Karpas-422 (cell line): Measurements from ENCODE around the gene MAP3K13. TPM values are rescaled to one million over a fixed set of nuclear protein-coding genes. Genes with fewer than 3 reads are reported as not detected.
A peak's percentile ranks its signal among the peaks of the same experiment; 100 is the strongest.

ENCODE experiments used
- DNase-seq: peaks from one replicate; pipeline ENCODE4 v3.0.0-alpha.2; 2015
- H2AFZ ChIP-seq: fragments of 200-600 bp; sonication (generic); 2 replicates; pipeline ENCODE4 v1.6.1; 2014; ENCODE audit warnings: antibody characterized with exemption, low read length, mixed read lengths
- H3K27ac ChIP-seq: fragments of 200-600 bp; sonication (generic); 2 replicates; pipeline ENCODE4 v1.5.1; 2014; ENCODE audit warnings: mild to moderate bottlenecking, low read length, moderate library complexity
- H3K27me3 ChIP-seq: fragments of 200-600 bp; sonication (generic); 2 replicates; pipeline ENCODE4 v1.6.1; 2014; ENCODE audit warnings: low read length, mixed read lengths
- H3K36me3 ChIP-seq: fragments of 200-600 bp; sonication (generic); 2 replicates; pipeline ENCODE4 v1.6.1; 2014; ENCODE audit warnings: low read length, mixed read lengths; ENCODE audit not compliant: insufficient read depth
- H3K4me1 ChIP-seq: fragments of 200-600 bp; sonication (generic); 2 replicates; pipeline ENCODE4 v1.6.1; 2014; ENCODE audit warnings: mild to moderate bottlenecking, low read length, mixed read lengths
- H3K4me2 ChIP-seq: fragments of 200-600 bp; sonication (generic); 2 replicates; pipeline ENCODE4 v1.6.1; 2014; ENCODE audit warnings: low read length, low read depth, mild to moderate bottlenecking; ENCODE audit not compliant: poor library complexity, severe bottlenecking
- H3K4me3 ChIP-seq: fragments of 200-600 bp; sonication (generic); 2 replicates; pipeline ENCODE4 v1.5.1; 2014; ENCODE audit warnings: mild to moderate bottlenecking, antibody characterized with exemption, low read length, mixed read lengths
- H3K79me2 ChIP-seq: fragments of 200-600 bp; sonication (generic); 2 replicates; pipeline ENCODE4 v1.6.1; 2014; ENCODE audit warnings: mild to moderate bottlenecking, low read length, mixed read lengths
- H3K9ac ChIP-seq: fragments of 200-600 bp; sonication (generic); 2 replicates; pipeline ENCODE4 v1.6.0; 2014; ENCODE audit warnings: low read length
- H3K9me2 ChIP-seq: fragments of 200-600 bp; sonication (generic), shearing (Covaris generic); replicated peaks from 2 replicates; pipeline ENCODE4 v1.6.0; 2014; ENCODE audit warnings: mild to moderate bottlenecking, low read length, moderate library complexity; ENCODE audit not compliant: insufficient read depth
- H3K9me3 ChIP-seq: fragments of 300-700, 200-600 bp; sonication (generic); 2 replicates; pipeline ENCODE4 v1.6.1; 2014; ENCODE audit warnings: low read length, mixed read lengths
- H4K20me1 ChIP-seq: fragments of 200-600 bp; sonication (generic); 2 replicates; pipeline ENCODE4 v1.6.1; 2014; ENCODE audit warnings: mild to moderate bottlenecking, antibody characterized with exemption, low read length, low read depth; ENCODE audit not compliant: insufficient read depth
- total RNA-seq: library from RNA; depleted of rRNA; stranded (reverse); fragments of >200 nt; shearing (Covaris generic); gene quantifications from 2 replicates; pipeline ENCODE4 v1.2.3, GENCODE V29; 2014; ENCODE audit warnings: low replicate concordance; rRNA removed

Gene MAP3K13
- total RNA-seq = 0.07 and 0.19 TPM in 2 replicates

GRCh38 chr3:185362850-185363661 is at the start of gene MAP3K13:
Gene MAP3K13 (plus strand): TSS chr3:185363136. CDS start chr3:185428582, 65,446 bp downstream.
- DNase-seq = peak; percentile 84
- H3K9me2 ChIP-seq = no peaks in the 10 kb centered on the region
- no peaks in the 10 kb centered on the region for H3K36me3 ChIP-seq
- H3K9ac ChIP-seq = peak within 1 kb of the TSS; percentile 31; the same call in 1 of the 2 replicates
- no peaks in the 10 kb centered on the region for H3K9me3 ChIP-seq
- no peaks in the 10 kb centered on the region for H3K79me2 ChIP-seq
- peak within 1 kb of the TSS; percentile 54 for H2AFZ ChIP-seq
- H3K4me1 ChIP-seq = peaks cover 7% of the 10 kb centered on the region
- H4K20me1 ChIP-seq = no peaks in the 10 kb centered on the region
- H3K4me2 ChIP-seq = peak within 1 kb of the TSS; percentile 64
- no peak within 1 kb of the TSS for H3K27ac ChIP-seq
- peak within 1 kb of the TSS; percentile 45; the same call in 1 of the 2 replicates for H3K4me3 ChIP-seq
- H3K27me3 ChIP-seq = 0 out of 2 replicates have a peak, but pooled peaks cover 3% of the 10 kb centered on the region

GRCh38 chr3:185313693-185314246 is 49.2 kb upstream of the MAP3K13 start:
- Histone ChIP-seq H3K79me2 (no peaks in the 10 kb centered on the region), H3K36me3 (no peaks in the 10 kb centered on the region), H3K9me2 (no peaks in the 10 kb centered on the region), H3K9ac (no peak overlapping the region), H4K20me1 (no peaks in the 10 kb centered on the region), H2AFZ (no peak overlapping the region), H3K9me3 (no peaks in the 10 kb centered on the region), H3K4me3 (no peak overlapping the region), H3K27ac (no peak overlapping the region), H3K27me3 (no peaks in the 10 kb centered on the region), H3K4me1 (no peaks in the 10 kb centered on the region), H3K4me2 (no peak overlapping the region)
- no peak for DNase-seq

GRCh38 chr3:185316740-185317412 is 46.1 kb upstream of the MAP3K13 start:
- H3K4me2 ChIP-seq = no peak overlapping the region
- no peak overlapping the region for H2AFZ ChIP-seq
- H4K20me1 ChIP-seq = no peaks in the 10 kb centered on the region
- H3K36me3 ChIP-seq = no peaks in the 10 kb centered on the region
- H3K27me3 ChIP-seq = no peaks in the 10 kb centered on the region
- no peaks in the 10 kb centered on the region for H3K9me3 ChIP-seq
- no peak for DNase-seq
- no peaks in the 10 kb centered on the region for H3K79me2 ChIP-seq
- H3K9ac ChIP-seq = no peak overlapping the region
- H3K4me1 ChIP-seq = no peaks in the 10 kb centered on the region
- no peak overlapping the region for H3K27ac ChIP-seq
- H3K9me2 ChIP-seq = no peaks in the 10 kb centered on the region
- no peak overlapping the region for H3K4me3 ChIP-seq

- Histone ChIP-seq H3K4me3 (no peak overlapping the region), H3K4me1 (no peaks in the 10 kb centered on the region), H3K9ac (no peak overlapping the region), H3K9me3 (no peaks in the 10 kb centered on the region), H2AFZ (no peak overlapping the region), H3K27ac (no peak overlapping the region), H3K27me3 (no peaks in the 10 kb centered on the region), H3K9me2 (no peaks in the 10 kb centered on the region), H3K36me3 (no peaks in the 10 kb centered on the region), H3K4me2 (no peak overlapping the region), H3K79me2 (no peaks in the 10 kb centered on the region), H4K20me1 (no peaks in the 10 kb centered on the region)
- DNase-seq = no peak
These were observed 45.3 kb upstream of the MAP3K13 start for GRCh38 chr3:185317674-185318073.

GRCh38 chr3:185318141-185318540 is 44.8 kb upstream of the MAP3K13 start:
- H3K27me3 ChIP-seq = no peaks in the 10 kb centered on the region
- H2AFZ ChIP-seq = no peak overlapping the region

GRCh38 chr3:185319801-185320200 is 43.1 kb upstream of the MAP3K13 start:
- no peaks in the 10 kb centered on the region for H3K9me2 ChIP-seq
- no peak overlapping the region for H3K4me3 ChIP-seq
- no peak overlapping the region for H2AFZ ChIP-seq
- no peak for DNase-seq
- no peaks in the 10 kb centered on the region for H3K9me3 ChIP-seq
- no peak overlapping the region for H3K27ac ChIP-seq
- no peaks in the 10 kb centered on the region for H3K36me3 ChIP-seq
- H3K9ac ChIP-seq = no peak overlapping the region
- no peaks in the 10 kb centered on the region for H4K20me1 ChIP-seq
- no peaks in the 10 kb centered on the region for H3K79me2 ChIP-seq
- H3K27me3 ChIP-seq = no peaks in the 10 kb centered on the region
- no peak overlapping the region for H3K4me2 ChIP-seq
- H3K4me1 ChIP-seq = no peaks in the 10 kb centered on the region

More at GRCh38 chr3:185318141-185318540, 44.8 kb upstream of the MAP3K13 start:
- H3K4me1 ChIP-seq = no peaks in the 10 kb centered on the region
- no peak overlapping the region for H3K4me3 ChIP-seq
- no peak overlapping the region for H3K27ac ChIP-seq
- no peaks in the 10 kb centered on the region for H3K9me3 ChIP-seq
- H3K4me2 ChIP-seq = no peak overlapping the region
- H3K9me2 ChIP-seq = no peaks in the 10 kb centered on the region
- no peak overlapping the region for H3K9ac ChIP-seq
- H3K79me2 ChIP-seq = no peaks in the 10 kb centered on the region
- H4K20me1 ChIP-seq = no peaks in the 10 kb centered on the region
- no peak for DNase-seq
- H3K36me3 ChIP-seq = no peaks in the 10 kb centered on the region

GRCh38 chr3:185320949-185321348 is 42.0 kb upstream of the MAP3K13 start:
- Histone ChIP-seq H3K79me2 (no peaks in the 10 kb centered on the region), H3K4me2 (no peak overlapping the region), H3K9me2 (no peaks in the 10 kb centered on the region), H3K4me3 (no peak overlapping the region), H3K4me1 (no peaks in the 10 kb centered on the region), H3K9me3 (no peaks in the 10 kb centered on the region), H3K9ac (no peak overlapping the region), H3K27me3 (no peaks in the 10 kb centered on the region), H2AFZ (no peak overlapping the region), H3K36me3 (no peaks in the 10 kb centered on the region), H3K27ac (no peak overlapping the region), H4K20me1 (no peaks in the 10 kb centered on the region)
- DNase-seq = no peak

GRCh38 chr3:185322101-185322719 is 40.7 kb upstream of the MAP3K13 start:
- no peaks in the 10 kb centered on the region for H3K4me1 ChIP-seq
- no peaks in the 10 kb centered on the region for H4K20me1 ChIP-seq
- no peaks in the 10 kb centered on the region for H3K36me3 ChIP-seq
- H3K79me2 ChIP-seq = no peaks in the 10 kb centered on the region
- no peak overlapping the region for H3K4me3 ChIP-seq
- no peak overlapping the region for H3K4me2 ChIP-seq
- H3K9me3 ChIP-seq = no peaks in the 10 kb centered on the region
- H3K27me3 ChIP-seq = no peaks in the 10 kb centered on the region
- no peak overlapping the region for H3K27ac ChIP-seq
- no peaks in the 10 kb centered on the region for H3K9me2 ChIP-seq
- no peak overlapping the region for H3K9ac ChIP-seq
- DNase-seq = no peak
- no peak overlapping the region for H2AFZ ChIP-seq
